Glutamatergic neuron (in vitro differentiated cells): ENCODE results near the gene DRD5. TPM values are rescaled to one million over a fixed set of nuclear protein-coding genes. Genes with fewer than 3 reads are reported as not detected.

Experiments
- DNase-seq: peaks from one replicate; pipeline ENCODE4 v3.0.0; 2022
- H3K27ac Mint-ChIP-seq: one replicate; pipeline ENCODE4 v1.8.0; 2020; ENCODE audit warnings: mild to moderate bottlenecking, mixed read lengths, inconsistent platforms; ENCODE audit not compliant: unreplicated experiment
- H3K27me3 Mint-ChIP-seq: one replicate; pipeline ENCODE4 v1.8.0; 2020; ENCODE audit warnings: mild to moderate bottlenecking, moderate library complexity, mixed read lengths, inconsistent platforms; ENCODE audit not compliant: unreplicated experiment
- H3K36me3 Mint-ChIP-seq: one replicate; pipeline ENCODE4 v1.8.0; 2020; ENCODE audit warnings: mild to moderate bottlenecking, mixed read lengths, inconsistent platforms; ENCODE audit not compliant: unreplicated experiment
- H3K4me1 Mint-ChIP-seq: one replicate; pipeline ENCODE4 v1.8.0; 2020; ENCODE audit warnings: mild to moderate bottlenecking, low read depth, mixed read lengths, inconsistent platforms; ENCODE audit not compliant: unreplicated experiment
- H3K4me3 Mint-ChIP-seq: one replicate; pipeline ENCODE4 v1.8.0; 2020; ENCODE audit warnings: mild to moderate bottlenecking, mixed read lengths, inconsistent platforms; ENCODE audit not compliant: unreplicated experiment
- H3K9me3 Mint-ChIP-seq: one replicate; pipeline ENCODE4 v1.8.0; 2020; ENCODE audit warnings: mild to moderate bottlenecking, moderate library complexity, mixed read lengths, inconsistent platforms; ENCODE audit not compliant: unreplicated experiment
- CTCF ChIP-seq: fragments of 200-600 bp; sonication (generic); IDR thresholded peaks from one replicate; pipeline ENCODE4 v1.5.0; 2021; ENCODE audit not compliant: partially characterized antibody, unreplicated experiment
- total RNA-seq: library from RNA; stranded (reverse); fragmentation: NEBNext Ultra II Directional; extraction: Animal tissue kit (Norgen Biotek cat#: 25700); gene quantifications from one replicate; pipeline ENCODE4 v1.2.1, GENCODE V29; 2021; ENCODE audit not compliant: unreplicated experiment

DRD5 gene
- total RNA-seq, 1 donor from 2014 or later, result not detected

GRCh38 chr4:9800848-9801247, 19.4 kb downstream of the DRD5 start:
- no peaks in the 10 kb centered on the region for H3K9me3 Mint-ChIP-seq
- peaks cover 2% of the 10 kb centered on the region for H3K27me3 Mint-ChIP-seq
- H3K36me3 Mint-ChIP-seq, result no peaks in the 10 kb centered on the region
- no peak overlapping the region for H3K4me3 Mint-ChIP-seq
- H3K27ac Mint-ChIP-seq, result no peak overlapping the region
- DNase-seq, result no peak
- no peaks in the 10 kb centered on the region for H3K4me1 Mint-ChIP-seq
- no peak for TF ChIP-seq CTCF

DNA sequence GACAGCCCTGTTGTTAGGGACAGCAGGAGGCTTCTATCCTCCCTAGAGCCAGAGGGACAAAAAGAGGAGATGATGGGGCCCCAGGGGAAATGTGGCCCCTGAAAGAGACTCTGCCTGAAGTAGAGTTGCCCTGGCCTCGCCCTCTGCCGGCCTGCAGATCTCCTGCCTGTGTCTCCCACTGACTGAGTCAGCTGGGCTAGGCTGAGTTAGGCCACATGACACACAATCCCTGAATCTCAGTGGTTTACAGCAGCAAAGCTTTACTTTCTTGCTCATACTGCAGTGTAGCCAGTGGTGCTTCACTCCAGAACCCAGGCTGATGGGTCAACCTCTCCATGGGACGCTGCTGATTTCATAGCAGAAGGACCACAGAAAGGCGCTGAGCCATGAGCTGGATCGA, 23.5 kb downstream of the DRD5 start:
- Mint-ChIP-seq H3K9me3 (no peaks in the 10 kb centered on the region), H3K4me3 (no peak overlapping the region), H3K4me1 (no peaks in the 10 kb centered on the region), H3K36me3 (no peaks in the 10 kb centered on the region), H3K27ac (no peak overlapping the region), H3K27me3 (peaks cover 2% of the 10 kb centered on the region)
- DNase-seq, result no peak
- no peak for TF ChIP-seq CTCF

GRCh38 chr4:9808077-9808476, 26.6 kb downstream of the DRD5 start:
- DNase-seq, result no peak
- TF ChIP-seq CTCF, result no peak
- no peak overlapping the region for H3K4me3 Mint-ChIP-seq
- H3K27me3 Mint-ChIP-seq, result peaks cover 2% of the 10 kb centered on the region
- H3K27ac Mint-ChIP-seq, result no peak overlapping the region
- H3K9me3 Mint-ChIP-seq, result peaks cover 1% of the 10 kb centered on the region
- no peaks in the 10 kb centered on the region for H3K4me1 Mint-ChIP-seq
- H3K36me3 Mint-ChIP-seq, result peaks cover 9% of the 10 kb centered on the region

DNA sequence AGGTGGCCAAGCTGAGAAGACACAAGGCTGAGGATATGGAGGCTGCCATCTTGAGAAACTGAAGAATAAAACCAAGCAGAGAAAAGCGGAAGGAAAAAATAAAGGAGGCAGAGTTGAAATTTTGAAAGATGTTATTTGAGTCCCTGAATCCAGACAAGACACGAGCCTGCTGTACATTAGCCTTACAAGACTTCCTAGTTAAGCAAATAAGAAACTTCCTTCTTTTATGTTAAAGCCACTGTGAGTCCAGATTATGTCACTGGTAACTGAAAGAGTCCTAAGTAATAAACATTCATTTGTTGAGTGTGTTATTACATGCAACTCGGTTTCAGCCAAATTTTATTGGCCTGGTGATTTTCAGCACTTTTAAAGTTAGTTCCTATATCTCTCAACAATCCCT, 30.4 kb downstream of the DRD5 start:
- Mint-ChIP-seq H3K27me3 (peaks cover 2% of the 10 kb centered on the region), H3K4me1 (no peaks in the 10 kb centered on the region), H3K27ac (no peak overlapping the region), H3K36me3 (peaks cover 9% of the 10 kb centered on the region), H3K4me3 (no peak overlapping the region), H3K9me3 (peaks cover 1% of the 10 kb centered on the region)
- DNase-seq, result no peak
- no peak for TF ChIP-seq CTCF

DNA sequence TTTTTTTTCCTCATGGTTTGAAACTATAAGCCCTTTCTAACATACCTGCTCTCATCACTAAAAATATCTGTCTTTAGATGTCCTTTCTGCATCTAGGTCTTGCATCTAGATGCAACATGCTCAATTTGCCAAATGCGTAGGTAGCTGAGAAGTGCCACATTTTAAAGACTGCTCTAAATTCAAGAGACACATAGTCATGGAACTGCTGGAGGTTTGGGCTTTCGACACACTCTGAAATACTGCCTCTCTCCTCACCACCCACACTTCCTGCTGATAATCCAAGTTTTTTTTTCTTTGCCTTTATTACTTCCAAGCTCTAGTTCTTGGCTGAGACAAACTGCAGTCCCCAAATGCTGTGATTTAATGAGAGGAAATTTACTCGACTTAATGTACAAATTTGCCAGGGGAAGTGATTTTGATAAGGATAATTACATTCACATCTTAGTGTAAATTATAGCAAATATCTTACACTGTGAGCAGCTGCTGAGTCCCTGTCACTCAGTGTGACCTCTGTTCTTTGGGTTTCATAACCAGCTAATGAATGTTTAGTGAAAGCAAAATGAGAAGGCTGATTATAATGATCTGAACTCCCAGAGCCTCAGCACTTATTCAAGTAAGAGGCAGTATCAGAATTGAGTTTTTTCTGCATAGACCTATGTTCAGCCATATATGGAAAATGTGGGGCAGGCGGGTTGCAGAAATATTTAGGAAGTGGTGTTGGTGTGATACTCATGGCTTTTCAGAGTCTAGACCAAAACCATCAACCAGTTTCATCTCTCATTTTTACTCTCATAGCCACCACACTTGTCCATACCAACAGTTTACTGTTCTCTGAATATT, 31.3 kb downstream of the DRD5 start:
- no peak overlapping the region for H3K4me3 Mint-ChIP-seq
- no peaks in the 10 kb centered on the region for H3K4me1 Mint-ChIP-seq
- H3K27ac Mint-ChIP-seq, result no peak overlapping the region
- no peak for TF ChIP-seq CTCF
- no peak for DNase-seq
- peaks cover 2% of the 10 kb centered on the region for H3K27me3 Mint-ChIP-seq
- H3K9me3 Mint-ChIP-seq, result peaks cover 1% of the 10 kb centered on the region
- peaks cover 9% of the 10 kb centered on the region for H3K36me3 Mint-ChIP-seq
